ENCODE data around the gene GCDH.

The GCDH gene

GRCh38 chr19:12943437-12944044, 52.6 kb downstream of the GCDH start:
- DNase-seq: no peak

- no peak for DNase-seq
Measured at GRCh38 chr19:12944104-12944674, 53.2 kb downstream of the GCDH start.

- DNase-seq: peak; percentile 97
Measured at GRCh38 chr19:12945479-12946091, 54.6 kb downstream of the GCDH start, which contains the start of gene RAD23A. Gene RAD23A, plus strand, starts transcription at chr19:12945862. Its CDS starts 87 bp downstream, at chr19:12945949.

- peak; percentile 32 for DNase-seq
Measured at GRCh38 chr19:12946092-12946721, 55.2 kb downstream of the GCDH start.

- DNase-seq: no peak
Measured at GRCh38 chr19:12946731-12947496, 56.0 kb downstream of the GCDH start.

- DNase-seq: no peak
Measured at GRCh38 chr19:12947702-12948611, 57.0 kb downstream of the GCDH start.

- no peak for DNase-seq
Measured at GRCh38 chr19:12948612-12949362, 57.8 kb downstream of the GCDH start.

All from activated gamma-delta T cell (primary cell).